Measurements from ENCODE around the gene DNASE2. TPM values are rescaled to one million over a fixed set of nuclear protein-coding genes. Genes with fewer than 3 reads are reported as not detected.
A peak's percentile ranks its signal among the peaks of the same experiment; 100 is the strongest.

The DNASE2 gene
- total and polyA plus RNA-seq, 2 of the 8 experiments (the other 6 are each of a cell fraction or from before 2014, with no cell fraction given), result 33.2 to 48.2 TPM

GRCh38 chr19:12838886-12839756, 42.1 kb downstream of the DNASE2 start:
- Histone ChIP-seq H3K14ac (ENCODE audit: insufficient read length) (no peak overlapping the region), H4K91ac (replicated peaks; ENCODE audit: insufficient read length, low read length) (no peak overlapping the region), H3K4me2 (ENCODE audit: insufficient read depth in 1 of 2, low read depth in 2 of 2, low read length in 2 of 2) (peak overlapping the region; percentile 73 to 75), H2AK5ac (ENCODE audit: low read depth, low read length) (peak overlapping the region; percentile 47; the same call in 1 of the 2 replicates), H3K56ac (replicated peaks; ENCODE audit: insufficient read length, low read depth, low read length) (no peak overlapping the region), H3K9me3 (ENCODE audit: insufficient read depth in 2 of 2, low read depth in 1 of 2, low read length in 1 of 2) (no peaks in the 10 kb centered on the region), H3K23ac (ENCODE audit: insufficient read length) (no peak overlapping the region), H3K36me3 (ENCODE audit: control insufficient read depth in 2 of 4, insufficient read depth in 4 of 4, low read length in 3 of 4) (peaks cover 0 to 3% (median 0%) of the 10 kb centered on the region in 4 experiments; a peak in 1 of 8 replicates), H4K5ac (ENCODE audit: insufficient read length, low read depth, low read length) (no peak overlapping the region), H3K79me2 (ENCODE audit: control insufficient read depth in 1 of 2, insufficient read depth in 2 of 2, low read length in 2 of 2) (peaks cover 0 to 9% of the 10 kb centered on the region in 2 experiments; a peak in 2 of 4 replicates), H2BK120ac (replicated peaks; ENCODE audit: low read depth, low read length) (no peak overlapping the region), H3K9ac (replicated peaks in 1 of 4; ENCODE audit: extremely low read depth in 1 of 4, low read depth in 3 of 4, low read length in 3 of 4) (peak overlapping the region in 1 of 4 experiments; percentile 44; a peak in 2 of 7 replicates), H3K27ac (ENCODE audit: low read depth, low read length) (no peak overlapping the region), H2BK15ac (ENCODE audit: low read length) (0 out of 2 replicates have a peak overlapping the region, but pooled peaks have one; percentile 6), H2BK5ac (ENCODE audit: low read depth, low read length) (no peak overlapping the region), H3K4me3 (ENCODE audit: extremely low read depth in 1 of 4, insufficient read depth in 2 of 4, low read depth in 3 of 4, low read length in 4 of 4) (peak overlapping the region; percentile 59 to 92 (median 62); a peak in 7 of 8 replicates), H3K4ac (replicated peaks; ENCODE audit: insufficient read length, low read depth, low read length) (no peak overlapping the region), H3K4me1 (replicated peaks in 1 of 4; ENCODE audit: control insufficient read depth in 3 of 4, insufficient read depth in 4 of 4, low read length in 3 of 4) (peaks cover 8 to 42% (median 19%) of the 10 kb centered on the region in 4 experiments), H3K23me2 (ENCODE audit: low read depth, low read length) (peaks cover 25% of the 10 kb centered on the region), H4K8ac (ENCODE audit: extremely low read depth, insufficient read depth, low read length) (peak overlapping the region; percentile 59; the same call in 1 of the 2 replicates), H3K79me1 (ENCODE audit: low read depth, low read length) (peaks cover 11% of the 10 kb centered on the region), H2BK12ac (ENCODE audit: low read depth, low read length) (peak overlapping the region; percentile 77; the same call in 1 of the 2 replicates), H3K18ac (ENCODE audit: extremely low read depth, low read length) (no peak overlapping the region), H2AFZ (ENCODE audit: low read length) (no peak overlapping the region), H3K27me3 (replicated peaks in 1 of 4; ENCODE audit: control insufficient read depth in 3 of 4, extremely low read depth in 1 of 4, insufficient read depth in 3 of 4, low read length in 3 of 4) (peaks cover 0 to 13% (median 9%) of the 10 kb centered on the region in 4 experiments; a peak in 5 of 7 replicates), H2BK20ac (ENCODE audit: low read length) (no peak overlapping the region), H4K20me1 (replicated peaks in 1 of 2; ENCODE audit: control insufficient read depth in 1 of 2, insufficient read depth in 2 of 2, low read length in 2 of 2) (peaks cover 8 to 21% of the 10 kb centered on the region in 2 experiments)
- FAIRE-seq (no peak), DNase-seq (ENCODE audit: low read depth in 1 of 2, low spot score in 2 of 2) (no peak)
- POLR2A ChIA-PET (ENCODE audit: partially characterized antibody), result interaction anchor here (0.6 kb wide), 1 partner anchor 74 kb away, joined by 3 read pairs; no protein-coding TSS in a partner anchor
- CTCF ChIA-PET (ENCODE audit: partially characterized antibody), result interaction anchor here (0.9 to 1.4 kb wide), 3 partner anchors 9 to 66 kb away, joined by 3 to 6 read pairs (median 4); no protein-coding TSS in a partner anchor
- 36% methylated on average over 16 of the region's 21 CpGs; no CpG with 5 or more reads in 1 of the 2 experiments for WGBS, 2 experiments (ENCODE audit: extremely low coverage in 1 of 2, insufficient coverage in 1 of 2, insufficient read length in 1 of 2, insufficient replicate concordance in 2 of 2, low coverage in 1 of 2, low lambda C conversion rate in 2 of 2, missing lambda C conversion rate in 1 of 2)
- TF ChIP-seq BRCA1 (IDR thresholded peaks at IDR 0.05; ENCODE audit: low read depth, low read length) (no peak), TAF7 (optimal IDR thresholded peaks at IDR 0.05; ENCODE audit: borderline replicate concordance, low read depth, low read length) (no peak), E2F6 (IDR thresholded peaks at IDR 0.05) (no peak), NANOG (IDR thresholded peaks at IDR 0.05; ENCODE audit: insufficient read depth, low read depth, low read length, poor library complexity, severe bottlenecking) (no peak), RBBP5 (IDR thresholded peaks at IDR 0.05; ENCODE audit: borderline replicate concordance, low read depth, low read length) (no peak), CTCF (IDR thresholded peaks at IDR 0.05; ENCODE audit: control extremely low read depth in 1 of 3, insufficient read depth in 1 of 3, low read depth in 1 of 3, low read length in 3 of 3) (no peak)

Data from H1 (cell line).